Memory B cell (primary cell): ENCODE results near the gene IRS2.
A peak's percentile ranks its signal among the peaks of the same experiment; 100 is the strongest.

ENCODE experiments used
- ATAC-seq: fragments of 150-1000 bp; cut with Tn5 transposase; 2 replicates; pipeline ENCODE4 v1.10.0; 2021; ENCODE audit warnings: low read depth, mild to moderate bottlenecking, moderate library complexity
- DNase-seq, 2 donors: peaks; one replicate each; pipeline ENCODE4 v3.0.0; 2022; ENCODE audit warnings: low spot score in 2 of 2
- H3K27ac Mint-ChIP-seq: one replicate; pipeline ENCODE4 v1.8.0; 2022; ENCODE audit warnings: mild to moderate bottlenecking, moderate library complexity, mixed read lengths
- H3K27me3 Mint-ChIP-seq: one replicate; pipeline ENCODE4 v1.8.0; 2022; ENCODE audit warnings: mixed read lengths
- H3K36me3 Mint-ChIP-seq: one replicate; pipeline ENCODE4 v1.8.0; 2022; ENCODE audit warnings: mild to moderate bottlenecking, mixed read lengths
- H3K4me1 Mint-ChIP-seq: one replicate; pipeline ENCODE4 v1.8.0; 2022; ENCODE audit warnings: mixed read lengths
- H3K4me3 Mint-ChIP-seq: one replicate; pipeline ENCODE4 v1.8.0; 2022; ENCODE audit warnings: mild to moderate bottlenecking, moderate library complexity, mixed read lengths
- H3K9me3 Mint-ChIP-seq: one replicate; pipeline ENCODE4 v1.8.0; 2022; ENCODE audit warnings: mixed read lengths

The IRS2 gene

GRCh38 chr13:109780845-109781383 lies 5.5 kb downstream of the IRS2 start:
- Mint-ChIP-seq H3K36me3 (no peaks in the 10 kb centered on the region), H3K27ac (no peak overlapping the region), H3K4me3 (no peak overlapping the region), H3K9me3 (no peaks in the 10 kb centered on the region), H3K27me3 (no peaks in the 10 kb centered on the region), H3K4me1 (peaks cover 13% of the 10 kb centered on the region)
- ATAC-seq = no peak
- no peak for DNase-seq

- peaks cover 13% of the 10 kb centered on the region for H3K4me1 Mint-ChIP-seq
- no peak overlapping the region for H3K4me3 Mint-ChIP-seq
- no peaks in the 10 kb centered on the region for H3K9me3 Mint-ChIP-seq
- no peak overlapping the region for H3K27ac Mint-ChIP-seq
- no peaks in the 10 kb centered on the region for H3K27me3 Mint-ChIP-seq
- no peak for DNase-seq
- H3K36me3 Mint-ChIP-seq = no peaks in the 10 kb centered on the region
- ATAC-seq = no peak
Measured at GRCh38 chr13:109779876-109780510, 6.4 kb downstream of the IRS2 start.

- Mint-ChIP-seq H3K27me3 (no peaks in the 10 kb centered on the region), H3K4me1 (peaks cover 13% of the 10 kb centered on the region), H3K27ac (no peak overlapping the region), H3K9me3 (no peaks in the 10 kb centered on the region), H3K36me3 (no peaks in the 10 kb centered on the region), H3K4me3 (peak overlapping the region; percentile 12)
- ATAC-seq (peak; percentile 70), DNase-seq (no peak)
Measured at GRCh38 chr13:109779074-109779473, 7.3 kb downstream of the IRS2 start.

- Mint-ChIP-seq H3K36me3 (no peaks in the 10 kb centered on the region), H3K9me3 (no peaks in the 10 kb centered on the region), H3K4me1 (peaks cover 13% of the 10 kb centered on the region), H3K27me3 (no peaks in the 10 kb centered on the region), H3K27ac (no peak overlapping the region), H3K4me3 (no peak overlapping the region)
- ATAC-seq (no peak), DNase-seq (no peak)
Measured at GRCh38 chr13:109778102-109778542, 8.3 kb downstream of the IRS2 start.

- Mint-ChIP-seq H3K4me1 (peaks cover 13% of the 10 kb centered on the region), H3K4me3 (no peak overlapping the region)
Measured at GRCh38 chr13:109776575-109776974, 9.8 kb downstream of the IRS2 start.

GRCh38 chr13:109773786-109774185 lies 12.6 kb downstream of the IRS2 start:
- Mint-ChIP-seq H3K9me3 (no peaks in the 10 kb centered on the region), H3K4me1 (peaks cover 1% of the 10 kb centered on the region), H3K27me3 (no peaks in the 10 kb centered on the region), H3K4me3 (no peak overlapping the region), H3K36me3 (peaks cover 3% of the 10 kb centered on the region), H3K27ac (no peak overlapping the region)
- DNase-seq (no peak), ATAC-seq (no peak)

More at GRCh38 chr13:109776575-109776974, 9.8 kb downstream of the IRS2 start:
- no peak for ATAC-seq
- H3K27ac Mint-ChIP-seq = no peak overlapping the region
- no peaks in the 10 kb centered on the region for H3K27me3 Mint-ChIP-seq
- DNase-seq = no peak
- H3K36me3 Mint-ChIP-seq = peaks cover 2% of the 10 kb centered on the region
- no peaks in the 10 kb centered on the region for H3K9me3 Mint-ChIP-seq

- no peak overlapping the region for H3K4me3 Mint-ChIP-seq
- H3K4me1 Mint-ChIP-seq = no peaks in the 10 kb centered on the region
- H3K27me3 Mint-ChIP-seq = no peaks in the 10 kb centered on the region
- ATAC-seq = no peak
- peaks cover 3% of the 10 kb centered on the region for H3K36me3 Mint-ChIP-seq
- no peak for DNase-seq
- no peaks in the 10 kb centered on the region for H3K9me3 Mint-ChIP-seq
- H3K27ac Mint-ChIP-seq = no peak overlapping the region
Measured at GRCh38 chr13:109773276-109773675, 13.1 kb downstream of the IRS2 start.

- Mint-ChIP-seq H3K4me3 (no peak overlapping the region), H3K27me3 (no peaks in the 10 kb centered on the region), H3K36me3 (peaks cover 3% of the 10 kb centered on the region), H3K27ac (no peak overlapping the region), H3K4me1 (no peaks in the 10 kb centered on the region), H3K9me3 (no peaks in the 10 kb centered on the region)
- ATAC-seq = no peak
- no peak for DNase-seq
Measured at GRCh38 chr13:109771926-109772325, 14.5 kb downstream of the IRS2 start.

GRCh38 chr13:109770436-109770835 lies 15.9 kb downstream of the IRS2 start:
- Mint-ChIP-seq H3K4me1 (peaks cover 1% of the 10 kb centered on the region), H3K27ac (no peak overlapping the region), H3K9me3 (no peaks in the 10 kb centered on the region), H3K27me3 (no peaks in the 10 kb centered on the region), H3K36me3 (peaks cover 3% of the 10 kb centered on the region), H3K4me3 (no peak overlapping the region)
- DNase-seq (no peak), ATAC-seq (no peak)

GRCh38 chr13:109769921-109770320 lies 16.5 kb downstream of the IRS2 start:
- no peaks in the 10 kb centered on the region for H3K9me3 Mint-ChIP-seq
- H3K4me1 Mint-ChIP-seq = peaks cover 4% of the 10 kb centered on the region
- H3K36me3 Mint-ChIP-seq = peaks cover 3% of the 10 kb centered on the region
- H3K27me3 Mint-ChIP-seq = no peaks in the 10 kb centered on the region
- ATAC-seq (no peak), DNase-seq (no peak)
- no peak overlapping the region for H3K27ac Mint-ChIP-seq
- H3K4me3 Mint-ChIP-seq = no peak overlapping the region

GRCh38 chr13:109769275-109769674 lies 17.1 kb downstream of the IRS2 start:
- Mint-ChIP-seq H3K36me3 (peaks cover 3% of the 10 kb centered on the region), H3K4me3 (no peak overlapping the region), H3K27me3 (no peaks in the 10 kb centered on the region), H3K4me1 (peaks cover 4% of the 10 kb centered on the region), H3K27ac (no peak overlapping the region), H3K9me3 (no peaks in the 10 kb centered on the region)
- DNase-seq (no peak), ATAC-seq (no peak)

- no peak overlapping the region for H3K27ac Mint-ChIP-seq
- H3K4me3 Mint-ChIP-seq = no peak overlapping the region
- H3K9me3 Mint-ChIP-seq = no peaks in the 10 kb centered on the region
Measured at GRCh38 chr13:109768616-109769015, 17.8 kb downstream of the IRS2 start.

GRCh38 chr13:109768176-109768575 lies 18.2 kb downstream of the IRS2 start:
- peaks cover 4% of the 10 kb centered on the region for H3K4me1 Mint-ChIP-seq
- ATAC-seq (no peak), DNase-seq (no peak)
- no peaks in the 10 kb centered on the region for H3K9me3 Mint-ChIP-seq
- peaks cover 3% of the 10 kb centered on the region for H3K36me3 Mint-ChIP-seq
- no peak overlapping the region for H3K27ac Mint-ChIP-seq
- H3K4me3 Mint-ChIP-seq = no peak overlapping the region
- no peaks in the 10 kb centered on the region for H3K27me3 Mint-ChIP-seq

More at GRCh38 chr13:109768616-109769015, 17.8 kb downstream of the IRS2 start:
- Mint-ChIP-seq H3K27me3 (no peaks in the 10 kb centered on the region), H3K36me3 (peaks cover 3% of the 10 kb centered on the region), H3K4me1 (peaks cover 4% of the 10 kb centered on the region)
- DNase-seq (no peak), ATAC-seq (no peak)

GRCh38 chr13:109767023-109767422 lies 19.4 kb downstream of the IRS2 start:
- H3K4me1 Mint-ChIP-seq = peaks cover 4% of the 10 kb centered on the region
- H3K4me3 Mint-ChIP-seq = no peak overlapping the region
- H3K27ac Mint-ChIP-seq = no peak overlapping the region
- H3K9me3 Mint-ChIP-seq = no peaks in the 10 kb centered on the region
- peaks cover 2% of the 10 kb centered on the region for H3K36me3 Mint-ChIP-seq
- DNase-seq (no peak), ATAC-seq (no peak)
- no peaks in the 10 kb centered on the region for H3K27me3 Mint-ChIP-seq
